Left lung (tissue), 10 donors: ENCODE data around the gene CHST8. TPM values are rescaled to one million over a fixed set of nuclear protein-coding genes. Genes with fewer than 3 reads are reported as not detected.

Source experiments
- ATAC-seq: fragments of 200-7000 bp; cut with Tn5 transposase; one replicate; pipeline ENCODE4 v1.9.1; 2020; ENCODE audit warnings: moderate library complexity
- DNase-seq, 4 donors: peaks; one replicate each; pipeline ENCODE4 v3.0.0-alpha.2; 2013 to 2020
- H3K27ac ChIP-seq, 2 donors: fragments of 200-600 bp; sonication (generic) in 1 of 2; one replicate each; pipeline versions ENCODE4 v1.5.0 to v1.8.0; 2020 to 2021
- H3K27me3 ChIP-seq, 2 donors: fragments of 200-600 bp; sonication (generic) in 1 of 2; one replicate each; pipeline versions ENCODE4 v1.5.0 to v1.8.0; 2020 to 2021
- H3K36me3 ChIP-seq, 2 donors: fragments of 200-600 bp; sonication (generic) in 1 of 2; one replicate each; pipeline versions ENCODE4 v1.5.0 to v1.8.0; 2020 to 2021
- H3K4me1 ChIP-seq, 2 donors: fragments of 200-600 bp; one replicate each; pipeline ENCODE4 v1.8.0; 2021
- H3K4me3 ChIP-seq, 2 donors: fragments of 200-600 bp; sonication (generic) in 1 of 2; one replicate each; pipeline versions ENCODE4 v1.5.0 to v1.8.0; 2020 to 2021; ENCODE audit warnings: mild to moderate bottlenecking in 1 of 2
- H3K9me3 ChIP-seq, 2 donors: fragments of 200-600 bp; sonication (generic) in 1 of 2; one replicate each; pipeline versions ENCODE4 v1.5.0 to v1.8.0; 2020 to 2021
- CTCF ChIP-seq, 2 donors: fragments of 200-600 bp; sonication (generic) in 1 of 2; IDR thresholded peaks; one replicate each; pipeline versions ENCODE4 v1.5.0 to v1.8.0; 2021; ENCODE audit warnings: antibody characterized with exemption in 2 of 2
- intact Hi-C, 2 donors: fragments of 100-400 bp; cut with DNase I; formaldehyde crosslinking; loops; one replicate each; pipeline versions ENCODE4 v1.11.2 to v1.14.2; 2022
- polyA plus RNA-seq, 6 donors: library from polyadenylated mRNA; unstranded; fragments of 120-200 nt; gene quantifications; one replicate each; pipeline ENCODE4 v1.2.1, GENCODE V29; 2013; ENCODE audit not compliant: insufficient read length in 6 of 6
- total RNA-seq, 2 donors: library from RNA; stranded (reverse); fragmentation: NEBNext Ultra II Directional; extraction: Animal tissue kit (Norgen Biotek cat#: 25700); gene quantifications; one replicate each; pipeline ENCODE4 v1.2.1, GENCODE V29; 2021
- donor health status: DM: no; HTN: yes; CAD: no.
- donor health status: DM: no; HTN: no; CAD: no.

The CHST8 gene
- total and polyA plus RNA-seq, 8 donors = 0.24 to 0.47 TPM; not detected in 6

- DNase-seq (no peak), ATAC-seq (no peak)
- Histone ChIP-seq H3K27ac (no peak overlapping the region), H3K36me3 (no peaks in the 10 kb centered on the region), H3K9me3 (no peaks in the 10 kb centered on the region), H3K4me1 (peaks cover 3% of the 10 kb centered on the region in 2 donors), H3K4me3 (no peak overlapping the region), H3K27me3 (peaks cover 9 to 53% of the 10 kb centered on the region in 2 donors)
- intact Hi-C loops = loop anchor here in 1 of 2 donors (5.0 to 10.0 kb wide), 3 partner anchors 229 to 371 kb away; no protein-coding TSS in a partner anchor
- TF ChIP-seq CTCF (IDR thresholded peaks at IDR 0.05) = no peak
Observed at GRCh38 chr19:33775731-33776487, 154.2 kb downstream of the CHST8 start.

DNA sequence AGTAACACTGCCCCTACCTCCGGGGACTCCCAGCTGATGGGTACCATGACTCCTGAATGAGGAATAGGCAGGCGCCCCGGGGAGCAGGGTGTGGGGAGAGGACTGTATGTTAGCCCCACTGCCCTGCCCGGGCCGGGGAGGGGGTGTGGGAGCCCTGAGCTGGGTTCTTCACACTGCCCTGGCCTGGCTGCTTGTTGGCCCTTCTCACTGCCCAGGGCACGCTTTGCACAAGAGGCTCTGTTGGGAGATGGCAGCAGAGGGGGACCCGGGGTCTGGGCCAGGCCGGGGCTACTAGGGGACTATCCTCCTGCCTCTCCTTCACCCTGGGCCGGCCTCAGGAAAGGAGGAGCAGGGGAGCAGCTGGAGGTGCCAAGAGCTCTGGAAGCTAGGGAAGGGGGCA lies 155.6 kb downstream of the CHST8 start:
- Histone ChIP-seq H3K4me3 (no peak overlapping the region), H3K27me3 (peaks cover 9 to 46% of the 10 kb centered on the region in 2 donors), H3K4me1 (peaks cover 3% of the 10 kb centered on the region in 2 donors), H3K27ac (no peak overlapping the region), H3K9me3 (no peaks in the 10 kb centered on the region), H3K36me3 (no peaks in the 10 kb centered on the region)
- no peak for TF ChIP-seq CTCF (IDR thresholded peaks at IDR 0.05)
- DNase-seq (peak in 1 of 4 donors; percentile 76), ATAC-seq (no peak)
- intact Hi-C loops = loop anchor here in 1 of 2 donors (5.0 to 10.0 kb wide), 3 partner anchors 227 to 370 kb away; no protein-coding TSS in a partner anchor

GRCh38 chr19:33777753-33778088 lies 156.0 kb downstream of the CHST8 start:
- H3K4me3 ChIP-seq = no peak overlapping the region
- H3K9me3 ChIP-seq = no peaks in the 10 kb centered on the region
- no peaks in the 10 kb centered on the region for H3K36me3 ChIP-seq
- TF ChIP-seq CTCF (IDR thresholded peaks at IDR 0.05) = no peak
- H3K27me3 ChIP-seq = peaks cover 9 to 46% of the 10 kb centered on the region in 2 donors
- ATAC-seq (no peak), DNase-seq (peak in 1 of 4 donors; percentile 70)
- H3K4me1 ChIP-seq = peaks cover 3% of the 10 kb centered on the region in 2 donors
- intact Hi-C loops = loop anchor here in 1 of 2 donors (5.0 to 10.0 kb wide), 3 partner anchors 227 to 370 kb away; no protein-coding TSS in a partner anchor
- no peak overlapping the region for H3K27ac ChIP-seq

DNA sequence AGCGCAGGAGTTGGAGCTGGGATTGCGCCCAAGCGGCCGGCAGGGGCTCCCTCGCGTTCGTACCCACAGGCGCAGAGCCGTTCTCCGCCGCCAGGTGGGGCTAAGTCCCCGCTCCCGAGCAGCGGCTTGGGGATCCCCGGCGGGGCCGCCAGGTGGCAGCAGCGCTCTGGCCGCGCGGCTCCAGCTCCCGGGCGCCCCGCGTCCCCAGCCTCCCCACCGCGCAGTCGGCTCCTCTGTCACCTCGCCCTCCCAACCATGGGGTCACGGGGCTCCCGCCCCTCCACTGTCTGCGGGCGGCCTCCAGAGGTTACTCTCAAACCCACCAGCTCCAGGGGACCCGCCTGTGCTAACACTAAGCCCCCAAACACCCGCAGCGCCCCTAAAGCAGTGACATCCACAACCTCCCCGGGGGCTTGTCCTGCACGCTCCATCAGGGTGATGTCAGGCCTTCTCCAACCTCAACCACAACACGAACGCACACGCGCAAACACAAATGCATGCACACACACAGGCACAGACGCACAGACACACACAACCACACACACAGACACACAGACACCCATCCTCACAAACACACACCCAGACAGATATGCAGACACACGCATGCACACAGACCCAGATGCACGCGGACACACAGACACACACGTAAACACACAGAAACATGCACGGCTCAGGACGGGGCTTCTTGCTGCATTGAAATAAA lies 156.5 kb downstream of the CHST8 start:
- no peak overlapping the region for H3K27ac ChIP-seq
- intact Hi-C loops = loop anchor here in 1 of 2 donors (5.0 to 10.0 kb wide), 3 partner anchors 227 to 369 kb away; no protein-coding TSS in a partner anchor
- H3K36me3 ChIP-seq = no peaks in the 10 kb centered on the region
- H3K4me1 ChIP-seq = peaks cover 3% of the 10 kb centered on the region in 2 donors
- H3K4me3 ChIP-seq = no peak overlapping the region
- peaks cover 9 to 46% of the 10 kb centered on the region in 2 donors for H3K27me3 ChIP-seq
- TF ChIP-seq CTCF (IDR thresholded peaks at IDR 0.05) = peak; percentile 100
- peak; percentile 99 for ATAC-seq
- DNase-seq = peak; percentile 77 to 99 (median 86)
- H3K9me3 ChIP-seq = no peaks in the 10 kb centered on the region

GRCh38 chr19:33779849-33780248 lies 158.1 kb downstream of the CHST8 start:
- intact Hi-C loops = loop anchor here in 1 of 2 donors (5.0 to 10.0 kb wide), 3 partner anchors 225 to 367 kb away; no protein-coding TSS in a partner anchor
- Histone ChIP-seq H3K36me3 (no peaks in the 10 kb centered on the region), H3K9me3 (no peaks in the 10 kb centered on the region), H3K27ac (no peak overlapping the region), H3K4me1 (peaks cover 3% of the 10 kb centered on the region in 2 donors), H3K27me3 (peaks cover 9 to 46% of the 10 kb centered on the region in 2 donors), H3K4me3 (no peak overlapping the region)
- TF ChIP-seq CTCF (IDR thresholded peaks at IDR 0.05) = no peak
- no peak for DNase-seq
- no peak for ATAC-seq
